K562 (cell line): ENCODE results near the gene SHISA7. TPM values are rescaled to one million over a fixed set of nuclear protein-coding genes. Genes with fewer than 3 reads are reported as not detected.

Experiments used
- ARID1B ChIP-seq: fragments of 450-650 bp; IDR thresholded peaks from 2 replicates; pipeline ENCODE4 v1.6.1; 2016; ENCODE audit warnings: antibody characterized with exemption, mild to moderate bottlenecking, inconsistent platforms
- CBX8 ChIP-seq: fragments of 200-600 bp; sonication (generic); IDR thresholded peaks from 2 replicates; pipeline ENCODE4 v1.6.1; 2012; ENCODE audit warnings: borderline replicate concordance, mixed run types, low read depth, mild to moderate bottlenecking, moderate library complexity, mixed read lengths, low read length, control low read depth, inconsistent platforms; ENCODE audit not compliant: poor library complexity, severe bottlenecking; ENCODE audit errors: extremely low read depth
- DMBX1 ChIP-seq: fragments of 250-450 bp; sonication (Bioruptor Pico); IDR thresholded peaks from 2 replicates; pipeline ENCODE4 v1.8.0; 2022; ENCODE audit warnings: inconsistent platforms, mild to moderate bottlenecking, moderate library complexity, borderline replicate concordance
- GABPB1 ChIP-seq: sonication (generic); formaldehyde crosslinking; IDR thresholded peaks from 2 replicates; pipeline ENCODE4 v1.8.0; 2022; ENCODE audit warnings: mild to moderate bottlenecking, missing genetic modification reagents
- HCFC1 ChIP-seq: IDR thresholded peaks from 2 replicates; pipeline ENCODE4 v1.6.1; 2012; ENCODE audit warnings: low read depth, low read length, improper control_type of control experiment
- HDAC1 ChIP-seq, 2 experiments: fragments of 450-650 bp; IDR thresholded peaks; 2 replicates each; pipeline ENCODE4 v1.6.1; 2016 to 2017; ENCODE audit warnings: inconsistent platforms in 1 of 2, mild to moderate bottlenecking in 1 of 2, moderate library complexity in 1 of 2
- IFI16 ChIP-seq: fragments of 250-450 bp; sonication (Bioruptor Pico); IDR thresholded peaks from 2 replicates; pipeline ENCODE4 v2.1.2; 2022; ENCODE audit warnings: mild to moderate bottlenecking, inconsistent platforms
- KLF1 ChIP-seq: fragments of 450-650 bp; IDR thresholded peaks from 2 replicates; pipeline ENCODE4 v1.6.1; 2016; ENCODE audit warnings: missing genetic modification characterization, missing compliant biosample characterization
- PHF8 ChIP-seq: fragments of 200-600 bp; sonication (generic); IDR thresholded peaks from 2 replicates; pipeline ENCODE4 v1.6.1; 2012; ENCODE audit warnings: mixed run types, mild to moderate bottlenecking, inconsistent platforms, low read length, moderate library complexity, borderline replicate concordance
- POLR2B ChIP-seq: fragments of 450-650 bp; IDR thresholded peaks from 2 replicates; pipeline ENCODE4 v1.6.1; 2018; ENCODE audit warnings: low read depth; ENCODE audit not compliant: partially characterized antibody
- SP1 ChIP-seq: sonication (generic); formaldehyde crosslinking; IDR thresholded peaks from 2 replicates; pipeline ENCODE4 v1.8.1; 2022; ENCODE audit warnings: mild to moderate bottlenecking, missing genetic modification reagents
- SRF ChIP-seq, 2 experiments: fragments of 250-450, 450-650 bp in 1 of 2; sonication (Bioruptor Pico) in 1 of 2; sonication (generic) in 1 of 2; formaldehyde crosslinking; IDR thresholded peaks; 2 replicates each; pipeline versions ENCODE4 v1.5.0 to v1.5.1; 2020 to 2022; ENCODE audit warnings: mild to moderate bottlenecking in 1 of 2, missing genetic modification reagents in 1 of 2
- SRSF1 ChIP-seq: fragments of 200-400 bp; formaldehyde crosslinking; IDR thresholded peaks from 2 replicates; pipeline ENCODE4 v1.6.1; 2017; ENCODE audit warnings: mild to moderate bottlenecking, low read depth, low read length, moderate library complexity
- XRCC5 ChIP-seq: fragments of 200-400 bp; formaldehyde crosslinking; IDR thresholded peaks from 2 replicates; pipeline ENCODE4 v1.6.1; 2017; ENCODE audit warnings: low read depth, mild to moderate bottlenecking, low read length
- ZNF584 ChIP-seq: fragments of 200-800 bp; sonication (Bioruptor generic); IDR thresholded peaks from 2 replicates; pipeline ENCODE4 v1.6.1; 2016; ENCODE audit warnings: low read depth, mild to moderate bottlenecking, missing genetic modification characterization, missing compliant biosample characterization
- ZNF668 ChIP-seq: fragments of 250-450 bp; sonication (Bioruptor Pico); IDR thresholded peaks from 2 replicates; pipeline ENCODE4 v1.8.0; 2022; ENCODE audit warnings: mild to moderate bottlenecking, inconsistent platforms
- polyA plus RNA-seq, 8 experiments: library from polyadenylated mRNA; depleted of rRNA in 4 of 8; stranded (reverse) in 5 of 8; unstranded in 3 of 8; fragments of >200 nt; fragmentation: Nextera tagmentation in 2 of 8; fragmentation: Illumina TruSeq in 1 of 8; extraction: Ambion mirVana in 2 of 8; extraction: Trizol in 1 of 8; gene quantifications; 2 replicates each; pipeline versions ENCODE4 v1.2.1 to v1.2.3, GENCODE V29; 2011 to 2014; ENCODE audit warnings: inconsistent platforms in 1 of 8, missing spikeins in 1 of 8
- total RNA-seq, 7 experiments: library from RNA; depleted of rRNA in 6 of 7; stranded (reverse); fragments of >200 nt in 6 of 7; fragmentation: Illumina TruSeq in 2 of 7; extraction: Trizol in 2 of 7; gene quantifications; 2 replicates each; pipeline versions ENCODE4 v1.2.1 to v1.2.3, GENCODE V29; 2011 to 2021; ENCODE audit warnings: low replicate concordance in 1 of 7
- TF ChIP-seq, protein P1 (sequence below): fragments of 150-350 bp; IDR thresholded peaks from 2 replicates; pipeline ENCODE4 v1.6.1; 2014; ENCODE audit warnings: low read depth, mild to moderate bottlenecking, low read length, borderline replicate concordance
- TF ChIP-seq, protein P2 (sequence below), 2 experiments: fragments of 200-800 bp in 1 of 2; sonication (Bioruptor generic) in 1 of 2; sonication (generic) in 1 of 2; formaldehyde crosslinking in 1 of 2; IDR thresholded peaks in 1 of 2; conservative IDR thresholded peaks in 1 of 2; 2 replicates each; pipeline versions ENCODE4 v1.5.0 to v1.6.1; 2016 to 2020; ENCODE audit warnings: missing compliant biosample characterization in 1 of 2, missing genetic modification characterization in 1 of 2, missing genetic modification reagents in 1 of 2
- TF ChIP-seq, protein P3 (sequence below): fragments of 450-650 bp; formaldehyde crosslinking; conservative IDR thresholded peaks from 2 replicates; pipeline ENCODE4 v1.4.0; 2022; ENCODE audit warnings: mild to moderate bottlenecking, missing genetic modification characterization

SHISA7 gene
- total and polyA plus RNA-seq, 9 of the 15 experiments (the other 6 are each of a cell fraction or from before 2014, with no cell fraction given): 0.01 to 0.40 (median 0.07) TPM

DNA sequence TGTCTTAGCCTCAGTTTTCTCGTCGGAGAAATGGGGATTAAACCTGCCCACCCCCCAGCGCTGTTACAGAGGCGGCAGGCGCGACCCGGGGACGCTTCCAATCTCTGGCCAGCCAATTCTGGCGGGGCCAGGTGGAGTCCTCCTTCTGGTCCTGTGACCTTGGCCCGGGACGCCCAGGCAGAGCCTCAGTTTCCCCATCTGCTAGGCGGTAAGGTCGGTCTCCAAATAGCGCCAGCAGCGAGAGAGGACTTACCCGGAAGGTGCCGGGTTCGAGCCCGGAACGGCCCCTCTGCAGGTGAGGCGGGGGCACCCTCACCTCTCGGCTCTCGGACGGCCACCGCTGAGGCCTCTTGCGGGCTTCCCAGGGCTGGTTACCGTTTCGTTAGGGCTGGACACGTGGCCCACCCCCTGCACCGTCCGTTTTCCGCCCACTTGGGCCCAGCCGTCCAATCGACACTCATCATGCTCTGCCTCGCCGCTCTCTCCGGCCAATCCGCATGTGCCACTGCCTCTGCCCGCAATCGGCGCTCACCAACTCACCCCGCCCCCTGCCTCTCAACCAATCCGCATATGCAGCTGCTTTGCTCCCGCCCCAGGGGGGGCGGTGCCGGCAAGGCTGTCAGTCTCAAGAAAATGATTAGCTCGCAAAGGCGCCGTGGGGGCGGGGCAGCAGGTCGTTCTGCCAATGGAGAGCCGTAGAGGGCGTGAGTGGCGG, 18.3 kb upstream of the SHISA7 start, which contains the start of gene ISOC2 (continued):
- peak; percentile 99 for TF ChIP-seq SP1 (CRISPR knock-in tag)
- 0 out of 2 replicates have a peak, but pooled peaks have one; percentile 29 for TF ChIP-seq ZNF668 (CRISPR knock-in tag)
- TF ChIP-seq, protein P1, sequence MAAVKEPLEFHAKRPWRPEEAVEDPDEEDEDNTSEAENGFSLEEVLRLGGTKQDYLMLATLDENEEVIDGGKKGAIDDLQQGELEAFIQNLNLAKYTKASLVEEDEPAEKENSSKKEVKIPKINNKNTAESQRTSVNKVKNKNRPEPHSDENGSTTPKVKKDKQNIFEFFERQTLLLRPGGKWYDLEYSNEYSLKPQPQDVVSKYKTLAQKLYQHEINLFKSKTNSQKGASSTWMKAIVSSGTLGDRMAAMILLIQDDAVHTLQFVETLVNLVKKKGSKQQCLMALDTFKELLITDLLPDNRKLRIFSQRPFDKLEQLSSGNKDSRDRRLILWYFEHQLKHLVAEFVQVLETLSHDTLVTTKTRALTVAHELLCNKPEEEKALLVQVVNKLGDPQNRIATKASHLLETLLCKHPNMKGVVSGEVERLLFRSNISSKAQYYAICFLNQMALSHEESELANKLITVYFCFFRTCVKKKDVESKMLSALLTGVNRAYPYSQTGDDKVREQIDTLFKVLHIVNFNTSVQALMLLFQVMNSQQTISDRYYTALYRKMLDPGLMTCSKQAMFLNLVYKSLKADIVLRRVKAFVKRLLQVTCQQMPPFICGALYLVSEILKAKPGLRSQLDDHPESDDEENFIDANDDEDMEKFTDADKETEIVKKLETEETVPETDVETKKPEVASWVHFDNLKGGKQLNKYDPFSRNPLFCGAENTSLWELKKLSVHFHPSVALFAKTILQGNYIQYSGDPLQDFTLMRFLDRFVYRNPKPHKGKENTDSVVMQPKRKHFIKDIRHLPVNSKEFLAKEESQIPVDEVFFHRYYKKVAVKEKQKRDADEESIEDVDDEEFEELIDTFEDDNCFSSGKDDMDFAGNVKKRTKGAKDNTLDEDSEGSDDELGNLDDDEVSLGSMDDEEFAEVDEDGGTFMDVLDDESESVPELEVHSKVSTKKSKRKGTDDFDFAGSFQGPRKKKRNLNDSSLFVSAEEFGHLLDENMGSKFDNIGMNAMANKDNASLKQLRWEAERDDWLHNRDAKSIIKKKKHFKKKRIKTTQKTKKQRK: peak; percentile 93
- no peak for TF ChIP-seq IFI16 (CRISPR knock-in tag)
- peak; percentile 68 to 80; a peak in 3 of 4 replicates for TF ChIP-seq HDAC1 (IDR thresholded peaks at IDR 0.05)
- TF ChIP-seq HCFC1: peak; percentile 39
- TF ChIP-seq DMBX1 (CRISPR knock-in tag): peak; percentile 60; the same call in 1 of the 2 replicates
- TF ChIP-seq, protein P2, sequence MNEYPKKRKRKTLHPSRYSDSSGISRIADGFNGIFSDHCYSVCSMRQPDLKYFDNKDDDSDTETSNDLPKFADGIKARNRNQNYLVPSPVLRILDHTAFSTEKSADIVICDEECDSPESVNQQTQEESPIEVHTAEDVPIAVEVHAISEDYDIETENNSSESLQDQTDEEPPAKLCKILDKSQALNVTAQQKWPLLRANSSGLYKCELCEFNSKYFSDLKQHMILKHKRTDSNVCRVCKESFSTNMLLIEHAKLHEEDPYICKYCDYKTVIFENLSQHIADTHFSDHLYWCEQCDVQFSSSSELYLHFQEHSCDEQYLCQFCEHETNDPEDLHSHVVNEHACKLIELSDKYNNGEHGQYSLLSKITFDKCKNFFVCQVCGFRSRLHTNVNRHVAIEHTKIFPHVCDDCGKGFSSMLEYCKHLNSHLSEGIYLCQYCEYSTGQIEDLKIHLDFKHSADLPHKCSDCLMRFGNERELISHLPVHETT (CRISPR knock-in tag; conservative IDR thresholded peaks at IDR 0.05 in 1 of 2, IDR thresholded peaks at IDR 0.05 in 1 of 2): peak; percentile 25 to 68; a peak in 1 of 4 replicates
- 0 out of 2 replicates have a peak, but pooled peaks have one; percentile 36 for TF ChIP-seq XRCC5
- peak; percentile 78 for TF ChIP-seq POLR2B
- TF ChIP-seq KLF1 (tag): peak; percentile 73; the same call in 1 of the 2 replicates
- TF ChIP-seq SRF (CRISPR knock-in tag; IDR thresholded peaks at IDR 0.05): peak in 1 of 2 experiments; percentile 43; a peak in 1 of 4 replicates
- TF ChIP-seq SRSF1: no peak
- TF ChIP-seq, protein P3, sequence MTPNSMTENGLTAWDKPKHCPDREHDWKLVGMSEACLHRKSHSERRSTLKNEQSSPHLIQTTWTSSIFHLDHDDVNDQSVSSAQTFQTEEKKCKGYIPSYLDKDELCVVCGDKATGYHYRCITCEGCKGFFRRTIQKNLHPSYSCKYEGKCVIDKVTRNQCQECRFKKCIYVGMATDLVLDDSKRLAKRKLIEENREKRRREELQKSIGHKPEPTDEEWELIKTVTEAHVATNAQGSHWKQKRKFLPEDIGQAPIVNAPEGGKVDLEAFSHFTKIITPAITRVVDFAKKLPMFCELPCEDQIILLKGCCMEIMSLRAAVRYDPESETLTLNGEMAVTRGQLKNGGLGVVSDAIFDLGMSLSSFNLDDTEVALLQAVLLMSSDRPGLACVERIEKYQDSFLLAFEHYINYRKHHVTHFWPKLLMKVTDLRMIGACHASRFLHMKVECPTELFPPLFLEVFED (CRISPR knock-in tag): no peak
- TF ChIP-seq CBX8: no peak
- peak; percentile 72; the same call in 1 of the 2 replicates for TF ChIP-seq GABPB1 (CRISPR knock-in tag)
- TF ChIP-seq ZNF584: no peak
- peak; percentile 88 for TF ChIP-seq PHF8
- TF ChIP-seq ARID1B: peak; percentile 62; the same call in 1 of the 2 replicates
